ENCODE data around the gene DDX6.
"Not testable (repeated sequence)": the region's sequence is repeated elsewhere in the genome, so short reads cannot be mapped to it uniquely, and the experiment has no call there.

Gene DDX6

GRCh38 chr11:118790357-118791110, 430 bp downstream of the DDX6 start:
- peak; percentile 52 for DNase-seq

GRCh38 chr11:118789501-118790356, 1.2 kb downstream of the DDX6 start:
- no peak for DNase-seq

DNA sequence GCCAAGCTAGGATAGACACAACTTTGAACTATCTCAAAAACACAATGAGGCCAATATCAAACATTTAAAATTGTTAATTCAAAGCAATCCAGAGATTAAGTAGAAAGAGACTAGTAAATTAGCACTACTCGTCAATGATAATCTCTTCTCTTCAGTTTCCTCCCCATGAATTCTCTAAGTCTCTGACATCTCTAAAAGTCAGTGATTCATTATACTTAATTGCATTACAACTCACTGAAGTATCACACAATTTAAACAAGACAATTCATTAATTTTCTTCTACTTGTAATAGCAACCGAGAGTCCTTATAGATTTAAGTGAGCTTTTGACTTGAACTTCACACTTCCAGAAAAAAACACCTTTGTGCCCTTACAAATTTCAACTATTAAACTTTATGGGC, 4.3 kb downstream of the DDX6 start:
- no peak for DNase-seq

DNA sequence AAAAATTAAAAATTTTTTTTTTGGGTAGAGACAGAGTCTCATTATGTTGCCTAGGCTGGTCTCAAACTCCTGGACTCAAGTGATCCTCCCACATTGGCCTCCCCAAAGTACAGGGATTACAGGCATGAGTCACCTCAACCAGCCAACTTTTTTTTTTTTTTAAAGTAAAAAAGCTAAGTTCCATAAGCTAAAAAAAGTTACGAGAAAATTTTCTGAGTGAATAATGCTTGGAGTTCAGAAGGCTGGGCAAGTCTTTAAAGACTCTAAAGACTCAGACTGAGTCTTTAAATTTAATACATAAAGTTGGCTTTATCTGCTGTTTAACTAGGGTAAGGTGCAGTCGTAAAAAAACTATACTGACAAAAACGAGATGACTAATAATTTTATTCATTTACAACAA, 5.6 kb downstream of the DDX6 start:
- no peak for DNase-seq

GRCh38 chr11:118783724-118784495, 7.1 kb downstream of the DDX6 start:
- no peak for DNase-seq

DNA sequence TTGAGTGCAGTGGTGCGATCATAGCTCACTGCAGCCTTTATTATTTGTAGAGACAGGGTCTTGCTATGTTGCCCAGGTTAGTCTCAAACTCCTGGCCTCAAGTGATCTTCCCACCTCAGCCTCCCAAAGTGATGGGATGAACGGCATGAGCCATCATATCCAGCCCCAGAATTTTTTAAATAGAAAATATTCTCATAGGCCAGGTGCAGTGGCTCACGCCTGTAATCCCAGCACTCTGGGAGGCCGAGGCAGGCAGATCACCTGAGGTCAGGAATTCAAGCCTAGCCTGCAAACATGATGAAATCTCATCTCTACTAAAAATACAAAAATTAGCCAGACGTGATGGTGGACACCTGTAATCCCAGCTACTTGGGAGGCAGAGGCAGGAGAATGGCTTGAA, 7.6 kb downstream of the DDX6 start:
- not testable (repeated sequence) for DNase-seq

GRCh38 chr11:118778898-118779297, 12.1 kb downstream of the DDX6 start:
- DNase-seq: no peak

DNA sequence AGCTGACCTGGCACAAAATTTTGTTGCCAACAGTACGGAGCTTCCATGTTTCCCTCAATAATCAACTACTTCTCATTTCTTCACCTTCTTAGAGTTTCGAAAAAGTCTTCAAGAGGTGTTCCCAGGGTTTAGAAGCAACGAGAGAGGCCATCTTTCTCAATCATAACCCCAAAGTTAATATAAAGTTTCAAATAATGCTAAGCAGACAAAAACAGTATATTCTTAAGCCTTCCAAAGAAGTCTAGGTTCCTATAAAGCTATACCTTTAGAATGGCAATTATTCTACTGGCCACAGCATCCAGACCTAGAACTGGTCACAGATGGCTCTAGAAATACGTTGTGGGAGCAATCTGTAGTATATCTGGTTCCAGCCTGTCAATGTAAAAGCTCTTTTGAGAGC, 16.9 kb downstream of the DDX6 start:
- DNase-seq: no peak

DNA sequence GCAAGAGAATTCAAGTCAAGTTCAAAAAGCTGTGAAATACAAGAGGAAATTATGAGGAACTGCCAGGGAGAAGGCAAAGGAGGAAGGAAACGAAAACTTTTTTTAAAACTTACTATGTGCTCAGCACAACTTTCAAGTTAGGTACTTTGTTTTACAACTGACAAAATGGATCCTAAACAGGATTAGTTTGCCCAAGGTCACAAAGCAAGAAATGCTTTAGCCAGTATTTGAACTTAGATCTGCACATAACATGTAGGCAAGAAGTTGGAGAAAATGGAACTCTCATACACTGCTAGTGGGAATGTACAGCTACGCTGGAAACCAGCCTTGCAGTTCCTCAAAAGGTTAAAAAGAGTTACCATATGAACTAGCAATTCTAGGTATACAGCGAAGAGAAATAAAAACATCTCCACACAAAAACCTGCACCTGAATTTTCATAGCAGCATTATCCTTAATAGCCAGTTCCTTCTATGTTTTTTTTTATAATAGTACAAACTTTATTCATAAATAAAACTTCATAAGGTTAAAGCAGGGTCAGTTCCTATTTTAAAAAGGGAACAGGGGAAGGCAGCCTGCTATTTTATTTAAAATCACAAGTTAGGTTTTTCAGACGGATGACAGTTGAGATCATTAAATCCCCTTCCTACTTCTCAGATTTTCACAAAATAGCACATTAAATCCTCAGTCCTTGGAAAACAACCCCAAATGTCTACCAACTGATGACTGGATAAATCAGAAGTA, 19.2 kb downstream of the DDX6 start:
- DNase-seq: no peak

- no peak for DNase-seq
Measured at GRCh38 chr11:118768690-118769089, 22.3 kb downstream of the DDX6 start.

- DNase-seq: no peak
Measured at GRCh38 chr11:118766035-118766434, 24.9 kb downstream of the DDX6 start.

DNA sequence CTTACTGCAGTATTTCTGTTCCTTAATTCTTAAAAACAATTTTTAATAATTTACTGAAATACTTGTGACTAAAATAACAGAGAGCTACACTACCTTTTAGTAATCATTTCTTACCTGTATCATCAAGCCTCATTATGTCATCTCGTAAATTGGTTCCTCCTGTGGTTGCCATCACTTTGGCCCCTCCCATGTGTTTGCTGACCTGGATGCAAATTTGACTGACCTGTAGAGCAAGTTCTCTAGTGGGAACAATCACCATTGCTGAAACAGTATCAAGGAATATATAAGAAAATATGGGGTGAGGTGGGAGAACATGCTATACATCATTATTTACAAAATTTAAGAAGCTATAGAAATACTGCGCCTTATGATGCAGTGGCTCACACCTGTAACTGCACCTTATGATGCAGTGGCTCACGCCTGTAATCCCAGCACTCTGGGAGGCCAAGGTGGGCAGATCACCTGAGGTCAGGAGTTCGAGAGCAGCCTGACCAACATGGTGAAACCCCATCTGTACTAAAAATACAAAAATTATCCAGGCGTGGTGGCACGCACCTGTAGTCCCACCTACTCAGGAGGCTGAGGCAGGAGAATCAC, 25.8 kb downstream of the DDX6 start:
- DNase-seq: not testable (repeated sequence)

DNA sequence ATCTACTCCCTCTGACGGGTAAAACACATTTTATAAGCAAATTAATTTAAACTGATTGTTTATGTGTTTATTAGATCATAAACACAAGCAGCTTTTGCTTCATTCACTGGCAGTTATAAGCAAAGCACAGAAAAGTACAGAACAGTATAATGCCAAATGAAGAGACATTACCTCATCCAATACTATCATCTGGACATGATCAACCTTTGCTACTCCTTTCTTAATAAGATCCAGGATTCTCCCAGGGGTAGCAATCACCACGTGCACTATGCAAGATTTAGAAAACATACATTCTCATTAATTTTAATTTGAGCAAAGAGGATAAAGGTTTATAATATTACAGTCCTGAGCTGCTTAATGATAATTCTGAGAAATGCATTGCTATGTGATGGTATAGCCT, 27.9 kb downstream of the DDX6 start:
- DNase-seq: no peak

DNA sequence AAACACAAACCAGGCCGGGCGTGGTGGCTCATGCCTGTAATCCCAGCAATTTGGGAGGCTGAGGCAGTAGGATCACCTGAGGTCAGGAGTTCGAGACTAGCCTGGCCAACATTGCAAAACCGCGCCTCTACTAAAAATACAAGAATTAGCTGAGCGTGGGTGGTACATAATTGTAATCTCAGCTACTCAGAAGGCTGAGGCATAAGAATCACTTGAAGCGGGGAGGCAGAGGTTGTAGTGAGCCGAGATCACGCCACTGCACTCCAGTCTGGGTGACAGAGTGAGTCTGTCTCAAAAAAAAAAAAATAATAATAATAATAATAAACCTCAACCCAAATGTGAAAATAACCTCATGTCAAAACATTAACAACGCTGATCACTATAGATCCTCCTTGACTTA, 29.0 kb downstream of the DDX6 start:
- not testable (repeated sequence) for DNase-seq

DNA sequence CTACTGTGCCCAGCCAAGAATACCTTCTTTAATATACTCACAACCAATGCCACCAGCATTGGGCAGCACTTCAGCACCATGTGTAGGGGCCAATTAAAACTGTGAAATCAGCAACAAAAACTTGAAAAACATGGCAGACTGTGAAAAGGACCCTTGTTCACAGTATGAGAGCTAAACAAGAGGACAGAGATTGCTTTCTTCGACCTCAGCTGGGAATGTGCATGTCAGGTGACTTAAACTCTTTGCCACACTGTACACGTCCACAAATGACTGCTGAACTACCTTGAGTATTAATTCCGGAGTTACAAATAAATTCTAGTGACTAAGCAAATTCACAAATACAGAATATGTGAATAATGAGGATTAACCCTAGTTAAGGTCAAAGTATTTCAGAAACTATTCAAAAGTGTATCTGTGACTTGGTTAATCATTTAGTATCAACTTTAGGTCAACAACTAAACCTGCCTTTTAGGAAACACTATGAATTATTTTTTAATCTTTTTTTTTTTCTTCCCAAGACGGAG, 33.0 kb downstream of the DDX6 start:
- DNase-seq: no peak

- DNase-seq: no peak
Measured at GRCh38 chr11:118752654-118753053, 38.3 kb downstream of the DDX6 start.

- no peak for DNase-seq
Measured at GRCh38 chr11:118749429-118749828, 41.5 kb downstream of the DDX6 start.

DNA sequence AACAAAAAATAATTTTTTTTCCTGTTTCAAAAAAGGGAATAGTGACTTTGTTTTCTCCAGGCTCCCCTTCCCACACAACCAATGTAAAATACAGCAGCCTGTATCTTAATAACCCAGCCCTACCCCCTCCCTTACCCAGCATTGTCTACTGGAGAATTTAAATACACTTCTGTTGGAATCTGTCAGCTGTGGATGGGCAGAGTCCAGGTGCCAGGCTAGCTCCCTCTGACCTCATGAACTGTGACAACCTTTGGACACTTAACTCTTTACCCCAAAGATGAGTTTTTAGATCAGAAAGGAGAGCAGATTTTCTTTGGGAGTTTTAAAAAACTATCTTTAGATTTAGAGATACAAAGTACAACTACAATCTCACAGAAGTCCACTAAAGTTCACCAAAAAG, 42.9 kb downstream of the DDX6 start:
- DNase-seq: no peak

DNA sequence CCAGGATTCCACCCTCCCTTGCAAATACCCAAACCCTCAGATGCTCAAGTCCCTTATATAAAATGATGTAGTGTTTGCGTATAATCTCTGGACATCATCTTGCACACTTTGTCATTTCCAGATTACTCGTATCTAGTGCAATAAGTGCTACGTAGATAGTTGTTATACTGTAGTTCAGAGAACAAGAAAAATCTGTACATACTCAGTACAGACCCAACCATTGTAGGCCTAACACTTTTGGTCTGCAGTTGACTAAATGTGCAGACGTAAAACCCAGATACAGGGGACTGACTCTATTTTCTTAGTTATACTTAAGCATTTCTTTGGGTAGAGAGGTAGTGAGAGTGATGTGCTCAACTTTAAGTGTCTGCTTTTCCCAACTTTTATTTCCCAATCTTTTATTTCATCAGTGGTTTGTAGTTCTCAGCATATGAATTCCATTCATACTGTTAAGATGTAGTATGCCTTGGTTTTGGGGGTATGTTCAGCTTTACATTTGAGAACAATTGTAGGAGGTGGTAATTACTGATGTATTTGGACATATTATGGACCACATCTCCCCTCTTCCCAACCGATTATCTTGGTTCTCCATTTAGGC, 43.9 kb downstream of the DDX6 start:
- DNase-seq: no peak

DNA sequence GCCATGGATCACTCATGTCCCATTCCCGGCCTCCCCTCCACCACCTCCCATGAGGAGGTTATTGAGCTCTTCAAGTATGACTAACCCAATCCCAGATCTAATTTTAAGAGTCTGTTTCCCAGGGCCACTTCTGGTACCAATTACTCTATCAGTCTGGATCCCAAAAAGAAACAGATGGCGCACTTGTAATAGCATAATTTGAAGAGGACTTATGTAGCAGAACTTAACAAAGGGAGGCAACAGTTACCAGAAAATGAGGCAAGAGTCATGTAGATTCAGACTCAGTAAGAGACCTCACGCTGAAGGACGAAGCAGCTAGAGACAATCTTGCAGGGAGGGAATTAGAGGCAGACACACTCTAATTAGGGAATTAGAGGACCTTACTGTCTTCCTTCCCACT, 46.9 kb downstream of the DDX6 start:
- DNase-seq: no peak

DNA sequence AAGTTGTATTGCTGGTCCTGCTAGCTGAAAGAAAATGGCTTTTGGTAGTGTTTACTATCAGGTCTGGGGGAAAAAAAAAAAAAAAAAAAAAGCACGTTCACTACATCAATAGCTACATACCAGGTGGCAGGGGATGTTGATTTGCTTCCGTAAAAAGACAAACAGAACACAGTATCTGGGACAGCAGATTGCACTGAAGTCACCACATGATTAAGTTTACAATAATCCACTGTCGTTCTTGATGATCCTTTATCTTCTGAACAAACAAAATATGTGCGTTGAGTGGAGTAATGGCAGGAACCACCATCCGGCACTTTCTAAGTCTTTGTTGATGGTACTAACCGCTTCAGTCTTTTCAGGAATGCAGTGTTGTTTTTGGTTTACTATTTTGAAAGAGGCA, 48.7 kb downstream of the DDX6 start:
- no peak for DNase-seq

DNA sequence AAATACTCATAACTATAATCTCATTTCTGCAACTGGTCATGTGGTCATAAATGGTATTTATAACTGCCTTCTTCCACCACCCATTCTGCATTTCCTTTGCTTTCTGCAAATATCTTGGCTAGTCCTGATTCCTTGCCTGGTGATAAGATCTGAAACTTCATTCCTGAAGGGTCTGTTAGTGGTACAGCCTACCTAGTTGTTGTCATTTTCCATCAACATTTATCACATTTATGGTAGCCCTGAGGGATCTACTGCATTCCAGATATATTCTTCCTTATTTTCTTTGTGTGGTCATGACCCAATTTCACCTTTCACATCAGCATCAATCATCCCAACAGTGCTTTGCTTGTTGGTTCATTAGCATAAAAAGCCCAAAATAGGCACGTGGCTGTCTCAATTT, 50.1 kb downstream of the DDX6 start:
- no peak for DNase-seq
